IMR-90 (cell line): ENCODE measurements around the gene DPH6. TPM values are rescaled to one million over a fixed set of nuclear protein-coding genes. Genes with fewer than 3 reads are reported as not detected.

Experiments
- ATAC-seq: fragments of 200-7000 bp; cut with Tn5 transposase; 2 replicates; pipeline ENCODE4 v1.9.1; 2020; ENCODE audit warnings: low read depth, mild to moderate bottlenecking, moderate library complexity
- BruUV-seq: library from RNA; stranded (reverse); fragments of 400-500 nt; replicated peaks from 2 replicates; lab custom pipeline; 2021; lab: Mats Ljungman, UMichigan
- CTCF ChIA-PET: fragments of 300-600 bp; formaldehyde crosslinking; extraction: SDS; loops from one replicate; lab custom pipeline; 2021; ENCODE audit warnings: antibody characterized with exemption; lab: Yijun Ruan, JAX
- POLR2A ChIA-PET: fragments of 300-600 bp; sonication (Branson Sonifier 250); formaldehyde crosslinking; loops from one replicate; lab custom pipeline; 2022; ENCODE audit warnings: antibody characterized with exemption; ENCODE audit not compliant: unreplicated experiment; lab: Charles Lee
- DNase-seq: peaks from one replicate; pipeline ENCODE4 v3.0.0; 2013
- H2AFZ ChIP-seq: replicated peaks from 2 replicates; pipeline ENCODE3; 2013; ENCODE audit warnings: low read length, mild to moderate bottlenecking; ENCODE audit not compliant: poor library complexity
- H2AK5ac ChIP-seq: 2 replicates; pipeline ENCODE4 v1.6.1; 2013; ENCODE audit warnings: low read depth, low read length, inconsistent platforms
- H2AK9ac ChIP-seq: replicated peaks from 2 replicates; pipeline ENCODE3; 2013; ENCODE audit warnings: mild to moderate bottlenecking, low read depth, low read length, moderate library complexity; ENCODE audit not compliant: poor library complexity
- H2BK120ac ChIP-seq: 2 replicates; pipeline ENCODE4 v1.6.1; 2013; ENCODE audit warnings: low read depth, low read length, inconsistent platforms
- H2BK15ac ChIP-seq: 3 replicates; pipeline ENCODE4 v1.6.1; 2013; ENCODE audit warnings: low read depth, low read length, inconsistent platforms
- H2BK20ac ChIP-seq: 2 replicates; pipeline ENCODE4 v1.6.1; 2013; ENCODE audit warnings: low read depth, mild to moderate bottlenecking, inconsistent platforms, low read length, moderate library complexity
- H2BK5ac ChIP-seq: 2 replicates; pipeline ENCODE4 v1.6.1; 2013; ENCODE audit warnings: mild to moderate bottlenecking, low read depth, low read length, inconsistent platforms; ENCODE audit not compliant: poor library complexity, severe bottlenecking
- H3K14ac ChIP-seq: replicated peaks from 2 replicates; pipeline ENCODE4 v1.6.1; 2013; ENCODE audit warnings: low read depth, low read length, inconsistent platforms
- H3K18ac ChIP-seq: 2 replicates; pipeline ENCODE4 v1.6.1; 2013; ENCODE audit warnings: low read depth, low read length, control low read depth
- H3K23ac ChIP-seq: 2 replicates; pipeline ENCODE4 v1.6.1; 2013; ENCODE audit warnings: low read depth, low read length, inconsistent platforms
- H3K27ac ChIP-seq: 2 replicates; pipeline ENCODE4 v1.5.1; 2013; ENCODE audit warnings: mild to moderate bottlenecking, control low read depth, low read length; ENCODE audit not compliant: insufficient read depth
- H3K27me3 ChIP-seq: 2 replicates; pipeline ENCODE4 v1.6.1; 2013; ENCODE audit warnings: low read length; ENCODE audit not compliant: control insufficient read depth, insufficient read depth
- H3K36me3 ChIP-seq: 2 replicates; pipeline ENCODE4 v1.6.1; 2013; ENCODE audit warnings: low read length, mixed read lengths; ENCODE audit not compliant: control insufficient read depth, insufficient read depth
- H3K4ac ChIP-seq: 2 replicates; pipeline ENCODE4 v1.6.1; 2013; ENCODE audit warnings: low read depth, low read length, inconsistent platforms
- H3K4me1 ChIP-seq: 2 replicates; pipeline ENCODE4 v1.6.1; 2013; ENCODE audit warnings: low read length, mixed read lengths; ENCODE audit not compliant: control insufficient read depth, insufficient read depth
- H3K4me2 ChIP-seq: 2 replicates; pipeline ENCODE4 v1.6.1; 2013; ENCODE audit warnings: low read depth, mild to moderate bottlenecking, control low read depth, low read length, moderate library complexity
- H3K4me3 ChIP-seq: 2 replicates; pipeline ENCODE4 v1.5.1; 2013; ENCODE audit warnings: low read depth, mild to moderate bottlenecking, control low read depth, low read length, moderate library complexity; ENCODE audit not compliant: insufficient read depth
- H3K56ac ChIP-seq: 2 replicates; pipeline ENCODE4 v1.6.1; 2013; ENCODE audit warnings: low read length, inconsistent platforms; ENCODE audit not compliant: insufficient read depth; ENCODE audit errors: extremely low read depth
- H3K79me1 ChIP-seq, 2 experiments: 2 replicates each; pipeline ENCODE4 v1.6.1; 2013; ENCODE audit warnings: low read length in 2 of 2, inconsistent platforms in 1 of 2, low read depth in 1 of 2
- H3K9ac ChIP-seq: 2 replicates; pipeline ENCODE4 v1.6.1; 2013; ENCODE audit warnings: low read depth, low read length, control low read depth
- H3K9me1 ChIP-seq: 2 replicates; pipeline ENCODE4 v1.6.1; 2013; ENCODE audit warnings: low read length, inconsistent platforms; ENCODE audit not compliant: insufficient read depth
- H3K9me3 ChIP-seq: 2 replicates; pipeline ENCODE4 v1.6.1; 2013; ENCODE audit warnings: low read length; ENCODE audit not compliant: control insufficient read depth, insufficient read depth
- H4K20me1 ChIP-seq: 2 replicates; pipeline ENCODE4 v1.6.1; 2013; ENCODE audit warnings: low read length, inconsistent platforms; ENCODE audit not compliant: insufficient read depth
- H4K5ac ChIP-seq: 2 replicates; pipeline ENCODE4 v1.6.1; 2013; ENCODE audit warnings: mild to moderate bottlenecking, low read depth, low read length, control low read depth
- H4K8ac ChIP-seq, 2 experiments: 2 replicates each; pipeline ENCODE4 v1.6.1; 2013; ENCODE audit warnings: low read depth in 2 of 2, low read length in 2 of 2, control low read depth in 1 of 2, inconsistent platforms in 1 of 2
- H4K91ac ChIP-seq: 2 replicates; pipeline ENCODE4 v1.6.1; 2013; ENCODE audit warnings: low read depth, low read length, inconsistent platforms; ENCODE audit not compliant: insufficient read depth
- BHLHE40 ChIP-seq: fragments of 150-350 bp; IDR thresholded peaks from 2 replicates; pipeline ENCODE4 v1.6.1; 2016; ENCODE audit warnings: mild to moderate bottlenecking, low read depth, low read length
- CEBPB ChIP-seq: IDR thresholded peaks from 2 replicates; pipeline ENCODE4 v1.6.1; 2012; ENCODE audit warnings: low read depth, low read length, improper control_type of control experiment
- CHD1 ChIP-seq: IDR thresholded peaks from 2 replicates; pipeline ENCODE4 v1.6.1; 2012; ENCODE audit warnings: low read depth, low read length, improper control_type of control experiment
- ELK1 ChIP-seq: fragments of 150-350 bp; IDR thresholded peaks from 2 replicates; pipeline ENCODE4 v1.6.1; 2016; ENCODE audit warnings: low read depth, mild to moderate bottlenecking, low read length, moderate library complexity, borderline replicate concordance
- MAFK ChIP-seq: IDR thresholded peaks from 2 replicates; pipeline ENCODE4 v1.6.1; 2012; ENCODE audit warnings: low read depth, low read length, improper control_type of control experiment
- MAZ ChIP-seq: IDR thresholded peaks from 2 replicates; pipeline ENCODE4 v1.6.1; 2012; ENCODE audit warnings: low read depth, mild to moderate bottlenecking, low read length, improper control_type of control experiment, moderate library complexity, borderline replicate concordance
- MXI1 ChIP-seq: IDR thresholded peaks from 2 replicates; pipeline ENCODE4 v1.6.1; 2012; ENCODE audit warnings: low read depth, mild to moderate bottlenecking, low read length, moderate library complexity, borderline replicate concordance
- NFE2L2 ChIP-seq: fragments of 150-350 bp; IDR thresholded peaks from 2 replicates; pipeline ENCODE4 v1.6.1; 2016; ENCODE audit warnings: low read depth, mild to moderate bottlenecking, low read length
- RCOR1 ChIP-seq: IDR thresholded peaks from 2 replicates; pipeline ENCODE4 v1.6.1; 2012; ENCODE audit warnings: mild to moderate bottlenecking, low read length, improper control_type of control experiment; ENCODE audit not compliant: insufficient replicate concordance
- RFX5 ChIP-seq: IDR thresholded peaks from 2 replicates; pipeline ENCODE4 v1.8.0; 2012; ENCODE audit warnings: low read depth, mild to moderate bottlenecking, low read length, moderate library complexity
- WGBS, 2 experiments: methylation state at CpG; one replicate each; pipeline versions ENCODE4 v1.1.5 to v1.1.7; 2013; ENCODE audit warnings: missing lambda C conversion rate in 2 of 2; ENCODE audit not compliant: insufficient read length in 1 of 2; ENCODE audit errors: extremely low coverage in 2 of 2; 5-methylcytosine and 5-hydroxymethylcytosine counted together
- dilution Hi-C: fragments of 300-500 bp; cut with HindIII; formaldehyde crosslinking; loops from one replicate; pipeline ENCODE4 v1.14.3; 2018; ENCODE audit warnings: low sequenced_read_pairs; ENCODE audit not compliant: unreplicated experiment
- in situ Hi-C: fragments of 300-500 bp; cut with MboI; formaldehyde crosslinking; loops from 3 replicates; pipeline ENCODE4 v1.14.3; 2019; ENCODE audit warnings: low sequenced_read_pairs, inconsistent platforms, mixed read lengths
- intact Hi-C: fragments of 100-400 bp; cut with micrococcal nuclease; formaldehyde crosslinking; loops from 2 replicates; pipeline ENCODE4 v1.10.0; 2022
- polyA plus RNA-seq, 3 experiments: library from polyadenylated mRNA; depleted of rRNA; stranded (reverse); fragments of >200 nt; gene quantifications; 2 replicates each; pipeline ENCODE4 v1.2.3, GENCODE V29; 2012; ENCODE audit warnings: low replicate concordance in 1 of 3
- total RNA-seq: library from RNA; depleted of rRNA; stranded (reverse); fragments of >200 nt; gene quantifications from 2 replicates; pipeline ENCODE4 v1.2.3, GENCODE V29; 2012
- TF ChIP-seq, protein P1 (sequence below): conservative IDR thresholded peaks from 2 replicates; pipeline ENCODE4 v1.5.1; 2012; ENCODE audit warnings: mild to moderate bottlenecking, low read depth, low read length, improper control_type of control experiment

DPH6 gene
- total and polyA plus RNA-seq, 2 of the 4 experiments (the other 2 are of a cell fraction), result 6.1 to 8.1 TPM

DNA sequence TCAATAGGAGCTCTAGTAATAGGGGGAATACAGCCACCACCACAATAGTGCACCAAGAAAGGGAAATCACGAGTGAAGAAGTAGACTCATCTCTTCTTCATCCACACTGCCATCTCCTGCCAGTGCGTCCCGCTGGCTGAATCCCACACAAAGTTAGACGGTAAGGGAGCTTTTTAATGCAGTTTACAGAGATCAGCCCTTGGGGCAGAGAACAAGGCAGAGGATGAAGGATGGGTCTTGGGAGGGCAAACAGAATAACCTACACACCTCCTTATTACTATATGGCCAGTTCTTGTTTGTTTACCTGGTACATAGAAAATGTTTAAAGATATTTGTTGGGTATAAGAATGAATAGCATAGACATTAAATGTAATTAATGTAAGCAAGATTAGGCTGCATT, 11.0 kb upstream of the DPH6 start:
- H2BK120ac ChIP-seq, result peak overlapping the region; percentile 82
- no peak overlapping the region for H3K56ac ChIP-seq
- no peak overlapping the region for H2AK9ac ChIP-seq
- POLR2A ChIA-PET, result no interaction called here
- CTCF ChIA-PET, result no interaction called here
- peak overlapping the region; percentile 71 for H4K91ac ChIP-seq
- ATAC-seq (peak; percentile 27; the same call in 1 of the 2 replicates), DNase-seq (no peak)
- 0 out of 2 replicates have a peak, but pooled peaks cover 3% of the 10 kb centered on the region for H3K9me1 ChIP-seq
- 0 out of 4 replicates have a peak, but pooled peaks cover 0 to 3% of the 10 kb centered on the region in 2 experiments for H3K79me1 ChIP-seq
- peak overlapping the region; percentile 72 for H3K14ac ChIP-seq
- H2BK20ac ChIP-seq, result peak overlapping the region; percentile 49; the same call in 1 of the 2 replicates
- peak overlapping the region in 1 of 2 experiments; percentile 62; a peak in 1 of 4 replicates for H4K8ac ChIP-seq
- H2AFZ ChIP-seq, result no peak overlapping the region
- intact Hi-C loops (no loop called here), in situ Hi-C loops (no loop called here), dilution Hi-C loops (no loop called here)
- no peak overlapping the region for H3K4me3 ChIP-seq
- peak overlapping the region; percentile 70; the same call in 1 of the 2 replicates for H4K5ac ChIP-seq
- H3K9ac ChIP-seq, result no peak overlapping the region
- no peaks in the 10 kb centered on the region for H4K20me1 ChIP-seq
- H3K36me3 ChIP-seq, result no peaks in the 10 kb centered on the region
- no peak overlapping the region for H3K23ac ChIP-seq
- peak overlapping the region; percentile 71 for H2BK5ac ChIP-seq
- peak overlapping the region; percentile 59 for H3K4ac ChIP-seq
- peak overlapping the region; percentile 80; the same call in 2 of the 3 replicates for H2BK15ac ChIP-seq
- TF ChIP-seq CHD1, result no peak
- no peak for TF ChIP-seq MXI1
- TF ChIP-seq CEBPB, result no peak
- TF ChIP-seq, protein P1, sequence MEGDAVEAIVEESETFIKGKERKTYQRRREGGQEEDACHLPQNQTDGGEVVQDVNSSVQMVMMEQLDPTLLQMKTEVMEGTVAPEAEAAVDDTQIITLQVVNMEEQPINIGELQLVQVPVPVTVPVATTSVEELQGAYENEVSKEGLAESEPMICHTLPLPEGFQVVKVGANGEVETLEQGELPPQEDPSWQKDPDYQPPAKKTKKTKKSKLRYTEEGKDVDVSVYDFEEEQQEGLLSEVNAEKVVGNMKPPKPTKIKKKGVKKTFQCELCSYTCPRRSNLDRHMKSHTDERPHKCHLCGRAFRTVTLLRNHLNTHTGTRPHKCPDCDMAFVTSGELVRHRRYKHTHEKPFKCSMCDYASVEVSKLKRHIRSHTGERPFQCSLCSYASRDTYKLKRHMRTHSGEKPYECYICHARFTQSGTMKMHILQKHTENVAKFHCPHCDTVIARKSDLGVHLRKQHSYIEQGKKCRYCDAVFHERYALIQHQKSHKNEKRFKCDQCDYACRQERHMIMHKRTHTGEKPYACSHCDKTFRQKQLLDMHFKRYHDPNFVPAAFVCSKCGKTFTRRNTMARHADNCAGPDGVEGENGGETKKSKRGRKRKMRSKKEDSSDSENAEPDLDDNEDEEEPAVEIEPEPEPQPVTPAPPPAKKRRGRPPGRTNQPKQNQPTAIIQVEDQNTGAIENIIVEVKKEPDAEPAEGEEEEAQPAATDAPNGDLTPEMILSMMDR, result no peak
- TF ChIP-seq RFX5, result no peak
- no peak for TF ChIP-seq RCOR1
- TF ChIP-seq NFE2L2, result no peak
- TF ChIP-seq BHLHE40, result no peak
- TF ChIP-seq MAZ, result no peak
- TF ChIP-seq ELK1, result no peak
- no peak for TF ChIP-seq MAFK
- no CpG with 5 or more reads among the region's 4 CpGs for WGBS, 2 experiments
- H3K9me3 ChIP-seq, result no peaks in the 10 kb centered on the region
- peak overlapping the region; percentile 84; the same call in 1 of the 2 replicates for H2AK5ac ChIP-seq
- H3K4me1 ChIP-seq, result peaks cover 3% of the 10 kb centered on the region; the same call in 1 of the 2 replicates
- H3K27me3 ChIP-seq, result no peaks in the 10 kb centered on the region
- peak overlapping the region; percentile 74; the same call in 1 of the 2 replicates for H3K18ac ChIP-seq
- H3K4me2 ChIP-seq, result no peak overlapping the region
- no TSS peak for BruUV-seq
- no peak overlapping the region for H3K27ac ChIP-seq
